Hematopoietic multipotent progenitor cell (in vitro differentiated cells): Measurements from ENCODE around the gene KRTAP13-3. TPM values are rescaled to one million over a fixed set of nuclear protein-coding genes. Genes with fewer than 3 reads are reported as not detected.

Source experiments
- DNase-seq, 3 donors: peaks; one replicate each; pipeline ENCODE4 v3.0.0-alpha.2; 2011 to 2015; ENCODE audit warnings: low read depth in 2 of 3, low spot score in 2 of 3
- total RNA-seq: library from RNA; depleted of rRNA; stranded (reverse); fragments of >200 nt; gene quantifications from one replicate; pipeline ENCODE4 v1.2.3, GENCODE V29; 2012

Gene KRTAP13-3, protein sequence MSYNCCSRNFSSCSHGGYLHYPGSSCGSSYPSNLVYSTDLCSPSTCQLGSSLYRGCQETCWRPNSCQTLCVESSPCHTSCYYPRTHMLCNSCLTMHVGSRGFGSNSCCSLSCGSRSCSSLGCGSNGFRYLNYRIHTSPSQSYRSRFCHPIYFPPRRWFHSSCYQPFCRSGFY
- total RNA-seq, result not detected

DNA sequence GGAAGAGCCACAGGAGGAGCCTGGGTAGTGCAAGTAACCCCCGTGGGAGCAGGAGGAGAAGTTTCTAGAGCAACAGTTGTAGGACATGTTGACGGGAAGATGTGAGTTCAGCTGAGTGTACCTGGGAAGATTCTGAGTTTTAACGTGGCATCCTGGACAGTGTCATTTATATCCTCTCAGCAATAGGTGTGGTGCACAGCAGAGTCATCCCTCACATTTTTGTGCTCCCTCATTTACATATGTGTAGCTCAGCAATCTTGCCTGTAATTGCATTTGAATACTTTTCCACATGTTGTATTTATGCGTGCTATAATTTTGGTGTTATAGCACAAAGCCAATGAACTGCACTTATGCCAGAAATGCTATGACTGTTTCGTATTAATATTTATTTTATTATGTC lies at the start of gene KRTAP13-3:
Gene KRTAP13-3 (minus strand): TSS at position 101 of the 400 bp plus-strand sequence. CDS start 14 bp downstream, at position 87.
- no peak for DNase-seq

DNA sequence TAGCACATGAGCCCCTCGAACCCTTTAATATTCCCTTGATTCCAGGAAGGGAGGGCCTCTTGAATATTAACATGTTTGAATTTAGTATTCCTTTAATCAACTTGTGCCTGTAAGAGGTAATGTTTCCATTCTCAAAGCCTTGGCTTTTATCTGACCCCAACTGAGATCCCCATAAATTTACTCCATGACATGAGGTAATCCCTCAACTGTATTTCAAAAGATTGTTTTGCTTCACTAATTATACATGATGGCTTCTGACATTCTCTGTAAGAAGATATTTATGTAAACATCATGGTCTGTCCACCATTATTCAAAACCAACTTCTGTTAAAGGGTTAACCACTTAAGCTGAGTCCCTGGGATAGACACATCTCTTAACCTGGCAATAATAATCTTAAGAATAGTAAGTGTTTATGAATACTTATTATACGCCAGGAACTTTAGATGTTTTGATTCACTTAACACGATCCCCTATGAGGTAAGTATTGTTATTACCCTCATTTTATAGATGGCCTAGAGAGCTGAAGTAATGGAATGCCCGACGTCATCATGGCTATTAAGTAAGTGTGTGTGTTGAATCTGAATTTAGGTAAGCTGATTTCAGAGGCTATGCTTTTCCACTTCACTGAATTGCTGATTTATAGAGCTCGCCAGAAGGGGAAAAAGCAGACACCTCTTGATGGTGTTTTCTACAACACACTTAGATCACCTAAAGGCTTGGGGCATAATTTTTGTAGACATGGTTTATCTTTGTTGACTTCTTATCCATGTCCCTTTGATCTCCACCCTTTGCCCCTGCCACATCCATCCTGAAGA lies 43.4 kb upstream of the KRTAP13-3 start:
- no peak for DNase-seq

DNA sequence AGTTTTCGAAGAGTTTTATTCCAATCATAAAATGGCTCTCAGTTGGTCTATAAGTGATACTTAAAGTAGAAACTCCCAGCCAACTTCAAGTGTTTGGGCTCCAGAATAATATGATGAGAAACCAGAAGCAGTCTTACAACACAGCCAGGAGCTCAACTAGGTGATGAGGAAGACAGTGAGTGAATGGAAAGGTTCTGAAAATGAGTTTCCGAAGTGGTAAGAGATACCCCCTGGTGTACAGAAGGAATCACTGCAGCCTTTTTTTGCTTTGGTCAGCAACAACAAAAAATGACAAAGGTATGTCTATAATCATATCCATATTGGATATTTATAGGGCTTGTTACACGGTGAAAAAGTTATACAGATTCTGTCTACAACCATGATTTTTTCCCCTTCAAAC lies 38.0 kb upstream of the KRTAP13-3 start:
- DNase-seq, result no peak

DNA sequence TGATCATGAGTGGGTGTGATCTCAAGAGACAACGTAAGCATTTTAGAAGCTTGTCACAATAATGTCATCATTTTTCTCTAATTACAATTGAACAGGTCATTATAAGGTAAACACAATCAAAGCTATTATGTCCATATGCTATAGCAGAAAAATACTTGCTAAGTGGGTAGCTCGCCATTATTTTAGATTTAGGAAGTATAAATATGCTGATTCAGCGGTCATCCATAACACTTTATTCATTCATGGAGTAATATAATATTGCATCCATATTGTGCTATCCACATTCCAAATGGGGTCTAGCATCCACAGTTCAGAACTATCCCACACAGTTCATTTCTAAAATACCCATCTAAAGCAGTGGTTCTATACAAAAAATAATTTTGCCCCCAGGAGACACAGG lies 22.8 kb upstream of the KRTAP13-3 start:
- DNase-seq, result no peak

DNA sequence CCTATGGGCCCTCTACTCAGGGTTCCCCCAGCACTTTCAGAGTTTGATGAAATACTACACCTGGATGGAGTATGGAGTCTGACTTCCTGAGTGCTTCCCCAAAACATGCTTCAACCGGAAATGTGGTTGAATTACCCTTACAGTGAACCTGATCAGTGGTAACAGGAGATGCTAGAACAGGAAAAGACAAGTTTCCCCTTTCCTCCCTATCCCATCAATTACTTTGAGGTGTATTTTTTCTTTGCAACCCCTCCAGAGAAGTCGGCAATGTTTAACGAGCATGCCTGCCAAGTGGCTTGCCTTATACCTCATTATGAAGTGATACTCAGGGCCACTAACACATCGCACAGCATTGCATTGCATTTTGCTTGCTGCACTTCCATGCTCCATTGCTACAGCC lies 21.3 kb upstream of the KRTAP13-3 start:
- no peak for DNase-seq

DNA sequence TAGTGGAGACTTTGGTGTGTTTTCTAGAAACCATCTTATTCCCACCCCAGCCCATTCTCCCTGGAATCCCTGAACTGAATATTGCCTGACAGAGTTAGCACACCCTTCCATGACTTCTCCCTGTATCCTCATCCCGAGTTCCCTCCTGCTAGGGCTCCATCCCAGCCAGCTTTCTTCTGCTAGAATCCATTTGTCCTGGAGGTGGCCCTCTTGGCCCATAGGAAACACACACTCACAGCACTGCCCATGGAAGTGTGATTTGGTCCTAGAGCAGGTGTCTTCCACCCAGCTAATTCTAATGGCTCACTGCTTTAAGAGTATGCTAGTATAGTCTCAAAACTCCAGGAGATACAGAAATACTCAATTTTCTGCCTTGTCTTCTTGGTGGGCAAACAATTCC lies 18.5 kb upstream of the KRTAP13-3 start:
- no peak for DNase-seq

DNA sequence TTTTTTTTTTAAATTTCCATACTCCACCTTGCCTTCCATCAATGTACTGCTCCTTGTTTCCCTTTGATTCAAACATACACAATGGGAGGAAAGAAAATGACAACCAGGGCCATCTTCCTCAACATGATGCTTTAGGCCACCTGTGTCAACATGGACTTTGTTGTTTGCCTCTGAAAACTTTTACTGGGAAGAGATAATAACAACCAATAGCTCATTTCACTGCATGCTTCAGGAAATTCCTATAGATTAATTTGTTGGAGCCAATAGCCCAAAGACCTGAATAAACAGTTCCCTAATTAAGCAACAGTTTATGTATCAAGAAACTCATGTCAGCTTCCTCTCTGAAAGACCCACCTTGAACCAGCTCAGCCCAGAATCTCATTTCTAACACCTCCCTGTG lies 17.5 kb upstream of the KRTAP13-3 start:
- DNase-seq, result no peak

DNA sequence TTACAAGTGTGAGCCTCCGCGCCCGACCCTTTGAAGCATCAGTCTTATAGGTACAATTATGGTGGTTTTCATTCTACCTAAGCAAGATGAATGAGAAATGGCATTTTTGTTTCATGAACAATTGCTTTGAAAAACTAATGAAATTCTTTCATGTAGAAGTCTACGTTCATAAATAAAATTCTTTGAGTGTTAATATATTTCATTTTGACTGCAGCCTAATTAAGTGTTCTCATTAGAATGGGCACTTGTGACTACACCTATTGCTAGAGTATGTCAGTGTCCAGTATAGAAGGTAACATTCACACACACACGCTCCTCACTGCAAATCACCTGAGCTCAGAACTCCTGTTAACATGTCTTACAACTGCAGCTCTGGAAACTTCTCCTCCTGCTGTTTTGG lies 14.2 kb upstream of the KRTAP13-3 start, which contains the start of gene KRTAP15-1:
Gene KRTAP15-1 (plus strand): TSS at position 301 of the 400 bp plus-strand sequence. CDS start 53 bp downstream, at position 354.
- no peak for DNase-seq

DNA sequence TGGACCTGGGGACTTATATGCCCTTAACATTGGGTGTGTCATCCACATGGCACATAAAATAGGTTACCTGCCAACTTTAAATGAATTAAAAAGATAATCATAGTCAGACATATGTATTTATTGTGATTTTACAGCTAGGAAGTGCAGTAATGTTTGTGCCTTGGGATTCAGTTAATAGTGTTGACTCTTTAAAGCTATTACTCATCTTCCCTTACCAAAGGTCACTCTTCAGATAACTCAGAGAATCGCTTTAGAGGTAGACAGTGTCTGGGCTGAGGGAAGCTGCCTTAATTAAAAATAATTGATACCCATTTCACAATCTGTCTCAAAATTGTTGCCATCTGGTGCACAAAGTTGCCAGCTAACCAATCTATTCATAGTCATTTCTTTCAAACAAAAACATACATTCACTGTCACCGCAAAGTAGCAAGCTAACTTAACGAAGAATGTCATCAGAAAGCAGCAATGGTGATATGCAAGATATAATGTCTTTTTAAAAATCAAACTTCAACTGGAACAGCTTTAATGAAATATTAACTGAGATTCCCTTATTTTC lies 11.4 kb upstream of the KRTAP13-3 start:
- no peak for DNase-seq

DNA sequence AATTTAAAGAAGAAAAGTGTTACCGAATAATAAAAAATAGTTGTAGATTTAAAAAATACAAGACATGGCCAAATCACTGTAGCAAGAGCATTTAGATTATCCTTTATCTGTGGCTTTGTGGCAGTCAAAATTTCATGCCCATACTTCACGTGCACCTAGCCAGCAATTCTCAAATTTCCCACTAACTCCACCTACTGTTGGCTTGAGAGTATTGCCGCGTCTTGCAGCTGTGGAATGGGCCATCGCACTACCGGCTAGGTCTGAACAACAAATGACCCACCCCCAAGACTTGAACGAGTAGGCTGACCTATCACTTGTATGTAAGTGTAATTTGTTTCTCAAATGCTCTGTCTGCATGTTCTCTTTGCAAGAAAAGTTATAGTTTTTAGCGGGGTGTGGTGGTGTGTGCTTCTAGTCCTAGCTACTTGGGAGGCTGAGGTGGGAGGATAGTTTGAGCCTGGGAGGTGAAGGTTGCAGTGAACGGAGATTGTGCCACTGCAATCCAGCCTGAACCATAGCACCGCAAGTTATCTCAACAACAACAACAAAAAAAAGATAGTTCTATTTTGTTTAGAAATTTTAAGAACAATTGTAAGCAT lies 8.4 kb upstream of the KRTAP13-3 start:
- DNase-seq, result peak in 2 of 3 donors; percentile 3 to 38

DNA sequence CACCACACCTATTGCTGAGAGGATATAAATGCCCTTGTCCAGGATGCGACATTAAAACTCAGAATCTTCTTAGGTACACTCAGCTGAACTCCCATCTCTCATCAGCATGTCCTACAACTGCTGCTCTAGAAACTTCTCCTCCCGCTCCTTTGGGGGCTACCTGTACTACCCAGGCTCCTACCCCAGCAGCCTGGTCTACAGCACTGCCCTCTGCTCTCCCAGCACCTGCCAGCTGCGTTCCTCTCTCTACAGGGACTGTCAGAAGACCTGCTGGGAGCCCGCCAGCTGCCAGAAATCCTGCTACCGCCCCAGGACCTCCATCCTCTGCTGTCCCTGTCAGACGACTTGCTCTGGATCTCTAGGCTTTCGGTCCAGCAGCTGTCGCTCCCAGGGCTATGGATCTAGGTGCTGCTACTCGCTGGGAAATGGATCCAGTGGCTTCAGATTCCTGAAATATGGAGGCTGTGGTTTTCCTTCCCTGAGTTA lies 4.5 kb upstream of the KRTAP13-3 start, which contains the start of gene KRTAP13-4:
Gene KRTAP13-4 (plus strand): TSS at position 51 of the 486 bp plus-strand sequence. CDS start 56 bp downstream, at position 107.
- no peak for DNase-seq

DNA sequence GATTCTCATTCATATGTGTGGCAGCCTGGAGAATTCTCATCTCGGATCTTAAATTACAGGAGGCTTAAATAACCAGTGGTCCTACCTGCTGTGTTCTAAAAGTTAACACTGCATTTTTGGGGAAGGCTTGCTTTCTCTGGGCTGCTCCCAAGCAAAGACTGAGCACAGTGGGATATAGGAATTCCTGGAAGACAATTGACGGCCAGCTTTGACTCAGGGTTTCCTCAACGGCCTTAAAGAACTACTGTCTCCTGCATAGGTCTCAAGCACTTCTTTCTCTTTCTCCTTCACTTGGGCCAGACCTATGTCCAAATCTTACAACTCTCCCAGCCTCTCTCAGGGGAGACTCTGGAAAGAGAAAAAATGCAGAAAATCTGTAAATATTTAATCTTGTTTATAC lies 1.0 kb upstream of the KRTAP13-3 start:
- DNase-seq, result no peak

DNA sequence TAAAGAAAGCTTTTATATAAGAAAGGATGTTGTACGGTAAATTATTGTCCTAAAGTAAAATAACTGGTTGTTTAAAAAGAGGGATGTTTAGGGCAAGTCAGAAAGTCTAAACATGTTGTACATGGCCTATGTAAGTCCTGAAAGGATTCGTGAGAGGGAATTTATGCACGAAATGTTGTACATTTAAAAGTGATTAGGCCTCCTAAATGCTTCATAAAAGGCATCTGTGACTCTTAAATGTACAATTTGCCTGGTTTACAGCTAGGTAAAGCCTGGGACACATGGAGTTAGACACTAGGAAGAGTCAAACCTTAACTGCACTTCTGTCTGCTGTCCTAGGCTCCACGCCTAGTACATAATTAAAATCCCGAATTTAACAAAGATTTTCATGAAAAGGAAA lies 9.7 kb downstream of the KRTAP13-3 start:
- DNase-seq, result no peak

DNA sequence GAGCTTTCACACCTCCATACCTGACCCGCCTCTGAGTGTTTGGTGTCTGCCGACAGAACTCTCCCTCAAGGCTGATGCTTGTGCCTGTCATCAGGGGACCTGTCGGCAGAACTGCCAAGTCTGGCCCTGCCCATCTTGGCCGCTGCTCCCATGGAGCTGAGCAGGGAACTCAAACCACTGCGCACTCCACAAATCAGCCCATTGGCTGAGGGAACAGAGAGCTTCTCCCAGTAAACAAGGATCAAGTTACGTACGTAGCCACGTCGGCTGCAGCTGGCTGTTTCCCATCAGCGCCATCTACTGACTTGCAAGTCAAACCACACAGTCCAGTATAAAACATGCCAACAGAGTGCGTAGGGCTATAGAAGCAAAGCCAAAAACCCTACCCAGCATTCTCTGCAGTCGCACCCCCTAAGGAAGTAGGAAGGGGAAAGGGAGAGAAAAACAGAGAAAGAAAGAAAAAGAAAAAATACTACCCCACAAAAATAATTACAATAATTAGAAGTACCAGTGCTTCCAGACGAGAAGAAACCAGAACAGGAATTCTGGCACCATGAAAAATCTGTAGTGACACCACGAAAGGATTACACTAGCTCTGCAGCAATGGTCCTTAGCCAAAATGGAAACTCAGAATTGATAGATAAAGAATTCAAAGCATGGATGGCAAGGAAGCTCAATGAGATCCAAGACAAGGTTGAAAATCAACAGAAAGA lies 16.8 kb downstream of the KRTAP13-3 start:
- DNase-seq, result peak in 2 of 3 donors; percentile 21 to 22

DNA sequence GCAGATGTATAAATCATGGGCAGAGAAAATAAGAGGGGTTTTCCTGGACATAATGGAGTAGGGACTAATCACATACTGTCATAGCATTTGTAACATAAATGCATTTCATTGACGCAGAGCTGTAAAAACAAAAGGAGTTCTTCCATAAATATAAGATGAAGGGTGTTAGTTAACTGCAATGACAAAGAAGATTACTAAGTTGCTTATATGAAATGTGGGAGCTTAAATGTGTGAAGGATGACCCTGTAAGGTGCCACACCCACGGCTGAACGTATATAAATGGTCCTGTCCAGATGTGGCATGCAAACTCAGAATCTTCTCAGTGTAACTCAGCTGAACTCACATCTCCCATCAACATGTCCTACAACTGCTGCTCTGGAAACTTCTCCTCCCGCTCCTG lies 30.0 kb downstream of the KRTAP13-3 start, which contains the start of gene KRTAP13-1:
Gene KRTAP13-1 (plus strand): TSS at position 301 of the 400 bp plus-strand sequence. CDS start 56 bp downstream, at position 357.
- DNase-seq, result no peak

DNA sequence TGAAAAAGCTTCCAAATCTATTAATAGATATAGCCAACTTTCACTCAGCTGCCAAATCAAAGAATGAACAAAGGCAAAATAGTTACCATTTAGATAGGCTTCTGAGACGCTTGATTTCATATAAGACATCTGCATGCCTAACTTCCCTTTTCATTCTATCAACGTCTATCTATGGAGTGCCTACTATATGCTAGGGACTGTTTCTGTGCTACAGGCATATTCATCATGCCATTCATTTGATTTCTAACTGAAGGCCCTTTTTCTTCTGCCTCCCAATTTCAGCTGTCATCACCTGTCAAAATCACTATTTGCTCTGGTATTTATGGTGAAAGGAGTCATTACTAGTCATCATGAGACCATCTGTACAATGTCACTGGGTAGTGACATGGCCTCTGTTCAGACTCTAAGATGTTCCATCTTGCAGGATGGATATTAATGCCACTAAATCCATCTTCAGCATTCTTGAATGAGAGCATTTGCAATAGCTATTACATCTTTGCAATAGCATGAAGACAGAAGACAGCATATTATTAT lies 34.2 kb downstream of the KRTAP13-3 start:
- no peak for DNase-seq

DNA sequence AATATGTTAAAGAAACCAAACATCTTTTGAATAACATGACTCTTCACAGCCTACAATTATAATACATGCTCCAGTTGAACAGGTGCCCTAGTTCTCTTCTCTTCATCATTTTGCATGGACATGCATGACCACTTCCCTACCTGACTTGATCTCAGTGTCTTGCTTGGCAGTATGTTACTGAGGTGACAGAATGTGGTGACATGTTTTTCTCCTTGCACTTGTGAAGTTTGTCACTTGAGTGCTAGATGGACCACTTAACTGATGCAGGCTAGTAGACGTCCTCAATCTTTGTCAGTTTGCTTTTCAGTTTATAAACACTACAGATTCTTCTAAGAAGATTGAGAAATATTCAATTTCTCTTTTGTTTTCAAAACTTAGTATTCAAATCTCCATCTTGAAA lies 43.5 kb downstream of the KRTAP13-3 start:
- DNase-seq, result no peak
